SH-SY5Y (cell line): ENCODE data around the gene IL18BP.

Experiments
- GATA2 ChIP-seq: IDR thresholded peaks from 2 replicates; pipeline ENCODE4 v1.6.1; 2011; ENCODE audit warnings: mild to moderate bottlenecking, low read depth, low read length
- GATA3 ChIP-seq: IDR thresholded peaks from 2 replicates; pipeline ENCODE4 v1.6.1; 2011; ENCODE audit warnings: low read depth, mild to moderate bottlenecking, low read length, moderate library complexity

DNA sequence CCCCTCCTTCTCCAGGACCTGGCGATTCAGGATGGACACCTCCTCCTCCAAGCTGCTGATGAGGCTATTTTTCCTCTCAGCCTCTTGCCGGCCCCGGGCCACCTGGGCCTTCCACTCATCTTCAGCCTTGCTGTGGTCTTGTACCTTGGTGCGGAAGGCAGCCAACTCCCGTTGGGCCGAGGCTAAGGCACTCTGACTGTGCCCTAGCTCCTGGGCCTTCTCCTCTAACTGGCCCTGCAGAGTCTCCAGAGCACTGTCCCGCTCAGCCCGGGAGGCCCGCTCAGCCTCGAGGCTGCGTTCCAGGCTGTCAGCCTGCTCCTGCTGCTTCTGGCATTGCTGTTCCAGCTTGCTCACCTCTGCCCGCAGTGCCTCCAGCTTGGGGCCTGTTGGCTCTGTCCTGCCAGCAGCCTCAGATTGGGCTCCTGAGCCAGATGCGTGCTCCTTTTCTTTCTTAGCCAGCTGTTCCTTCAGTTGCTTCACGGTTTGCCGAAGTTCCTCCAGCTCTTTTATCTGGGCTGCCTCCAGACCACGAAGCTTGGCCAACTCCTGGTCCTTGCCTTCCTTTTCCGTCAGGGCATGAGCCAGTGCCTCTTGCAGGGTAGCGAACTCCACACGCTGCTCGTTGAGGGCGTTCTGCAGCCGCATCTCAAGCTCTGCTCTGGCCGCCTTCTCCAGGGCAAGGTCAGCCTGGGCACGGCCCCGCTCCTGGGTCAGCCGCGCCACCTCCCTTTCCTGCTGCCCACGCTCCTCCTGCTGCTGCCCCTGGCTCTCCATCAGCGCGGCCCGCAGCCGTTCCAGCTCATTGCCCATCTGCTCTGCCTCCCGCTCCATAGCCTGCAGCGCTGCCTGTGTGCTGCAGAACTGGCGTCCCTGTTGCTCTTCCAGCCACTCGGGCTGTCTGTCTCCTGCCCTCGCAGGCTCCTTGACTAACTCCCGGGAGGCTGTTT, 15.3 kb downstream of the IL18BP start:
- no peak for TF ChIP-seq GATA2
- TF ChIP-seq GATA3, result no peak
